NCI-H524 treated with DMSO at 0.1 percent for 48 hours (cell line): Measurements from ENCODE around the gene SGCD.
A peak's percentile ranks its signal among the peaks of the same experiment; 100 is the strongest.

Experiments used
- DNase-seq: peaks from one replicate; lab custom pipeline; 2025; lab: John Stamatoyannopoulos, UW

Gene SGCD

DNA sequence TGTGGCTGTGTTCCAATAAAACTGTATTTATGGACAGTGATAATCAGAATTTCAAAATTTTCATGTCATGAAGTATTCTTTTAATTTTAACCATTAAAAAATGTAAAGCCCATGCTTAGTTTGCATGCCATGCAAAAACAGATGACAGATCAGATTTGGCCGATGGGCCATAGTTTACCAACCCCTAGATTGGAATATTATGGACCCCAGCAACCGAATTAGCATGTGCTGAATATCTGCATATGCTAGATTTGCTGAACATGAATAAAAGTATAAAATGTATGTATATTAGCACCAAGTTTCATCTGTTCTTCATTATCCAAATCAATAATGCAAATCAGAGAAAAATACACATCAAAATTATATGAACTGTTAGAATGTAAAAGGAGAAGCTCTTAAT, 364.6 kb downstream of the SGCD start:
- DNase-seq = no peak

GRCh38 chr5:156693113-156693512, 366.1 kb downstream of the SGCD start:
- no peak for DNase-seq

- no peak for DNase-seq
Measured at GRCh38 chr5:156694598-156694997, 367.6 kb downstream of the SGCD start.

- no peak for DNase-seq
Measured at GRCh38 chr5:156695774-156696173, 368.8 kb downstream of the SGCD start.

GRCh38 chr5:156698323-156698722, 371.4 kb downstream of the SGCD start:
- DNase-seq = peak; percentile 42

GRCh38 chr5:156699147-156699546, 372.2 kb downstream of the SGCD start:
- DNase-seq = no peak

GRCh38 chr5:156704139-156704538, 377.2 kb downstream of the SGCD start:
- no peak for DNase-seq

DNA sequence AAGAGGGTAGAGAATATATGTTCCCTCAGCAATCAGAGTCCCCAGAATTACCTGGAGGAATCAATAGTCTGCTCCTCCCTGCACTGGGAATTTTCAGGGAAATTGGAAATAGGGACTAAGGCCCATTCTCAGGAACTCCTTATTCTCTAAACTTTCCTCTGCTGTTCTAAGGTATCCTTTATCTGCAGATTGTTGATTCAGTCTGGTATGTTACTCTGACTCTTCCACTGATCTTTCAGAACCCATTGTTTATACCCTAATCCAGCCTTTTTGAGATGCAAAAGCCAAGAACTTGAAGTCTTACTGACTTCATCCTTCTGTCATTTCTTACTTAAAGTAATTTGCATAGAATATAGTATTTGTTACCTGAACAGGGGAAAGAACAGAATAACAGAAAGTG, 379.7 kb downstream of the SGCD start:
- DNase-seq = no peak

GRCh38 chr5:156707750-156708149, 380.8 kb downstream of the SGCD start:
- DNase-seq = no peak

DNA sequence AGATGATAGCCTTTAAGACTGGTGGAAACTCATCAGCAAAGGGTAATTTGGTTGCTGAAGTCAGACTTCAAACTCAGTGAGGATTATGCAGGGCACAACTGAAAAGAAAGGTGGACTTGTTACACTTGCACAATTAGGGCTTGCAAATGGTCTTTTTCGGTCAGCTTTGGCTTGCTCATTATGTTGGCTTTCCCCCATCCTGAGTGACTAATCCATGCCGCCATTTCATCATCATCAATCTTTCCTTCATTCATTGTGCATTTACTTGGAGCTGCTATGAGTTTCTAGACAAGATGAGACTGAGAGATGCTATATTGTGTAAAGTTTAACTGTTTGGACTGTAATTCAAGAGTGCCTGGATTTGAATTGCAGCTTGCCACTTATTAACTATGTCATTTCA, 388.3 kb downstream of the SGCD start:
- DNase-seq = no peak

- DNase-seq = peak; percentile 32
Measured at GRCh38 chr5:156716591-156717380, 389.8 kb downstream of the SGCD start.

DNA sequence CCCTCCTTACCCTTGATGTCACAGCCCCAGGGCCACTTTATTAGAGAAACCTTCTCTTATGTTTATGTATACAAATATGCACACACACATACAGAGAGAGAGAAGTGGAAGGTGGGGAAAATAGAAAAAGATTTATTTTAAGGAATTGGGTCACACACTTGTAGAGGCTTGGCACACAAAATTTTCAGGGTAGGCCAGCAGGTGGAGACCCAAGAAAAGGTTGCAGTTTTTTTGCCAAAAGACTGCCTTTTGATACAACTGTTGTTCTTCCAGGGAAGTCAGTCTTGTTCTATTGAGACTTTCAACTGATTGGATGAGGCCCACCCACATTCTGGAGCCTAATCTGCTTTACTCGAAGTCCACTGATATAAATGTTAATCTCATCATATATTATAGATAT, 392.0 kb downstream of the SGCD start:
- no peak for DNase-seq

DNA sequence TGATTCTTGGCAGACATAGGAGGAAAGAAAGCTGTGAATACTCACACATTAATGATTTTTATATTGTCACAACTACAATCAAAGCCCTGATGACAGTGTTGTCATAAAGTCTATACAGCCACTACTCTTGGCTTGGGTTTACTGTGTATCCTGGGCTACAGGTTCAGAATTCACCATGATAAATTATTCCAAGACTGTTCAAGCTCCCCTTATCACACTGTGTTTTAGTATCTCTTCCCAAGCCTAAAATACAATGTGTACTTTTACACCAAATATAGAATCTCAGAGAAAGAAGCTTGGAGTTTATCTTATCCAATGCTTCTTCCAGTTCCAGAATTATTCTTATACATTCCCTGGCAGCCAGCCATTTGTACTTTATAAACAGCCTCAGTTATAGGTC, 395.4 kb downstream of the SGCD start:
- no peak for DNase-seq

GRCh38 chr5:156735477-156735876, 408.5 kb downstream of the SGCD start:
- DNase-seq = no peak

GRCh38 chr5:156741516-156741915, 414.6 kb downstream of the SGCD start:
- DNase-seq = no peak

- no peak for DNase-seq
Measured at GRCh38 chr5:156753846-156754245, 426.9 kb downstream of the SGCD start.

DNA sequence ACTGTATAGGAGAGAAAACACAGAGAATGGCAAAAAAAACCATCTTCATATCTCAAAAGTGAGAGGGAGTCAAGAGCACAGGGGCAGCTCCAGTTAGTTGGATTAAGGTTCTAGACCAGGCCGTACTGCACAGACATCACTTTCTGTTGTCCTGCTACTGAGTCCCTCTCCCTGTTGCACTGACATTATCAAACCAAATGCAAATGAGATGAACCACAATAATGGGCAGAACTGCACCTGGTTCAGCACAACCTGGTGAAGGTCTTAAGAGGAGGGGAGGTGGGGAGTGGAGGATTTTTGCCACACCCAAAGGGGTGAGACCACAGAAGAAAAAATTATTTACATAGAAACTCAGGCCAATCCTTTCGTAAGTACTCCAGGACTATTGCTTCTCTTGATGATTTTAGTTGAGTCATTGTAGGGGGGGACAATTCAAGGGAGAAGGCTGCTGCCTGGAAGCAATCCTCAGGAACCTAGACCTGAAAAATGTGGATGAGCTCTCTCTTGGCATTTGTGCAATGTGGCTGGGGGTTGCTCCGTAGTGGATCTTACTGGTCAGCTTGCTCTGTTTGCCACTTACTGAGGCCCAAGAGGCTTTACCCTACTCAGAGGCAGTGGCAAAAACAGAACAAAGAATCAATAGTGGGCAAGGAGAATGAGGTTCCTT, 428.6 kb downstream of the SGCD start:
- DNase-seq = no peak

- DNase-seq = no peak
Measured at GRCh38 chr5:156758011-156758791, 431.2 kb downstream of the SGCD start.

GRCh38 chr5:156759156-156759555, 432.2 kb downstream of the SGCD start:
- DNase-seq = no peak

GRCh38 chr5:156762771-156763170, 435.8 kb downstream of the SGCD start:
- no peak for DNase-seq

- no peak for DNase-seq
Measured at GRCh38 chr5:156764176-156764971, 437.4 kb downstream of the SGCD start.

- DNase-seq = no peak
Measured at GRCh38 chr5:156774273-156774672, 447.3 kb downstream of the SGCD start.
